Stomach smooth muscle (tissue), 2 donors: ENCODE measurements around the gene TPPP.

Source experiments
- H3K27ac ChIP-seq: one replicate; pipeline ENCODE4 v1.7.0; 2013; ENCODE audit warnings: mild to moderate bottlenecking, low read length, inconsistent platforms
- H3K27me3 ChIP-seq, 2 donors: one replicate each; pipeline ENCODE4 v1.7.0; 2013; ENCODE audit warnings: low read length in 2 of 2; ENCODE audit not compliant: insufficient read depth in 2 of 2, control insufficient read depth in 1 of 2
- H3K36me3 ChIP-seq, 2 donors: one replicate each; pipeline ENCODE4 v1.7.0; 2013; ENCODE audit warnings: low read length in 2 of 2; ENCODE audit not compliant: control insufficient read depth in 2 of 2, insufficient read depth in 2 of 2
- H3K4me1 ChIP-seq: one replicate; pipeline ENCODE4 v1.7.0; 2013; ENCODE audit warnings: low read length; ENCODE audit not compliant: control insufficient read depth, insufficient read depth
- H3K4me3 ChIP-seq, 2 donors: one replicate each; pipeline ENCODE4 v1.7.0; 2013; ENCODE audit warnings: low read length in 2 of 2
- H3K9ac ChIP-seq, 2 donors: one replicate each; pipeline ENCODE4 v1.7.0; 2013; ENCODE audit warnings: low read length in 2 of 2, mild to moderate bottlenecking in 1 of 2
- H3K9me3 ChIP-seq, 2 donors: one replicate each; pipeline ENCODE4 v1.7.0; 2013; ENCODE audit warnings: low read length in 2 of 2; ENCODE audit not compliant: control insufficient read depth in 2 of 2
- donor health status: healthy.
- donor health status: Pancreatic carcinoma.

TPPP gene

GRCh38 chr5:662751-663435 lies 30.3 kb downstream of the TPPP start:
- Histone ChIP-seq H3K27ac (no peak overlapping the region), H3K4me3 (no peak overlapping the region), H3K27me3 (no peaks in the 10 kb centered on the region), H3K4me1 (peaks cover 7% of the 10 kb centered on the region), H3K9ac (no peak overlapping the region), H3K36me3 (peaks cover 47 to 54% of the 10 kb centered on the region in 2 donors), H3K9me3 (no peaks in the 10 kb centered on the region)

- Histone ChIP-seq H3K27me3 (no peaks in the 10 kb centered on the region), H3K4me1 (peaks cover 5% of the 10 kb centered on the region), H3K4me3 (no peak overlapping the region), H3K27ac (no peak overlapping the region), H3K36me3 (peaks cover 52 to 59% of the 10 kb centered on the region in 2 donors), H3K9me3 (peaks cover 0 to 4% of the 10 kb centered on the region in 2 donors), H3K9ac (no peak overlapping the region)
Observed at GRCh38 chr5:661891-662750, 31.0 kb downstream of the TPPP start.

- H3K4me1 ChIP-seq: no peaks in the 10 kb centered on the region
- H3K36me3 ChIP-seq: peaks cover 52 to 59% of the 10 kb centered on the region in 2 donors
- H3K27ac ChIP-seq: no peak overlapping the region
Observed at GRCh38 chr5:660491-661030, 32.6 kb downstream of the TPPP start.

DNA sequence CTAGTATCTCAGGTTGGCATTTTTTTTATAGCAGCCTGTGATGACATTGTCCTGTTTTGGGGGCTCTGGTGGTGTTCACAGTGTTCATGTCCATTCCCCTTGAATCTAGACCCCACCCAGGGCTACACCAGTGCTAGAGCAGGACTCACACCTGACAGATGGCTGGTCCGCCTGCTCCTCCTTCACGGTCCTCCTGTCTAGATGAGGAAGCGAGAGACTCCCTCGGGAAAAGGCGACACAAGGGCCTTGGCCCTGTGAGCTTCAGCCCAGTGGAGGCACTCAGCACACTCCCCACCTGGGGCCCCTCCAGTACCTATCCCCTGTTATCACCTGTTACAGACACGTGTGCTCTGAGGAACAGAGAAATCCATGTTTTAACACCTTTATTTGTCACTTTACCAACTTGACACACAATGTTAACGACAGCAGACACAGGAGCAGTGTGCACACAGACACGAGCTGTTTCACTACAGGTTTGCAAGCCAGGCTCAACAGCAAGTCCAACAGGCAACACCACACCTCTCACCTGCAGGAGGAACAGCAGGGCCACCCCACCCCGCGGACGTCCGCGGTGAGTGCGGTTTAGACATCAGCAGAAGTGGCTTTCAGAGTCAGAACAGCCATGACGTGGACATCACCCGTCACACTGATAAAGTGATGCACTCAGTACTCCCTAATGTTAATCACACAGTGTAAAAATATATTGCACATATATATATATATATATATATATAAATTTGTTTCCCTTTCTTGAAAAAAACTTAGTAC lies 33.5 kb downstream of the TPPP start:
- Histone ChIP-seq H3K9ac (no peak overlapping the region), H3K27me3 (no peaks in the 10 kb centered on the region), H3K4me3 (no peak overlapping the region), H3K4me1 (no peaks in the 10 kb centered on the region), H3K36me3 (peaks cover 47 to 53% of the 10 kb centered on the region in 2 donors), H3K27ac (no peak overlapping the region), H3K9me3 (peaks cover 0 to 8% of the 10 kb centered on the region in 2 donors)

More at GRCh38 chr5:660491-661030, 32.6 kb downstream of the TPPP start:
- Histone ChIP-seq H3K4me3 (no peak overlapping the region), H3K27me3 (no peaks in the 10 kb centered on the region), H3K9me3 (peaks cover 0 to 5% of the 10 kb centered on the region in 2 donors), H3K9ac (no peak overlapping the region)

GRCh38 chr5:658103-658502 lies 35.0 kb downstream of the TPPP start:
- H3K4me1 ChIP-seq: no peaks in the 10 kb centered on the region
- H3K27ac ChIP-seq: no peak overlapping the region
- peaks cover 0 to 8% of the 10 kb centered on the region in 2 donors for H3K9me3 ChIP-seq
- no peak overlapping the region for H3K4me3 ChIP-seq
- peaks cover 32 to 38% of the 10 kb centered on the region in 2 donors for H3K36me3 ChIP-seq
- H3K27me3 ChIP-seq: no peaks in the 10 kb centered on the region
- no peak overlapping the region for H3K9ac ChIP-seq

DNA sequence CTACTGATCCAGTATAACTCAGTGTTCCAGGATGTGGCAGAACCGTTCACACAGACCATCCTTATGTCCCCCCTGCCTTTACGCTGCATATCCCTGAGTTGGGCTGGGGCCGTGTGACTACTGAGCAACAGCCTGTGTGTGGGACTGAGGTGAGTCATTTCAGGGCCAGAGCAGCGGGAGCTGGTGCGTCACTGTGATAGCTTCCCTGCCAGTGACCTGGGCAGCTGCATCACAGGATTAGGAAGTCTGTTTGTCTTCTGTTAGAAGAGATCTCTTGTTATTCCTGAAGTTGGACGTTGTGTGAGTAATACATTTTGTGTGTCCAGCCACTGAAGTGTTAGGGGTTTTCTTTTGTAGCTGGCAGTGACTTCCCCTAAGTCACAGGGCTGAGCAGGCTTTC lies 35.6 kb downstream of the TPPP start:
- H3K36me3 ChIP-seq: peaks cover 27 to 34% of the 10 kb centered on the region in 2 donors
- H3K27ac ChIP-seq: no peak overlapping the region
- H3K27me3 ChIP-seq: no peaks in the 10 kb centered on the region
- H3K4me1 ChIP-seq: no peaks in the 10 kb centered on the region
- H3K9ac ChIP-seq: no peak overlapping the region
- H3K4me3 ChIP-seq: no peak overlapping the region
- H3K9me3 ChIP-seq: peaks cover 0 to 8% of the 10 kb centered on the region in 2 donors

- Histone ChIP-seq H3K9me3 (peaks cover 0 to 8% of the 10 kb centered on the region in 2 donors), H3K4me1 (no peaks in the 10 kb centered on the region), H3K27me3 (no peaks in the 10 kb centered on the region), H3K4me3 (no peak overlapping the region), H3K9ac (no peak overlapping the region), H3K27ac (no peak overlapping the region), H3K36me3 (peaks cover 12 to 16% of the 10 kb centered on the region in 2 donors)
Observed at GRCh38 chr5:655406-655805, 37.7 kb downstream of the TPPP start.

- peaks cover 6 to 11% of the 10 kb centered on the region in 2 donors for H3K36me3 ChIP-seq
Observed at GRCh38 chr5:654071-654778, 38.9 kb downstream of the TPPP start.

DNA sequence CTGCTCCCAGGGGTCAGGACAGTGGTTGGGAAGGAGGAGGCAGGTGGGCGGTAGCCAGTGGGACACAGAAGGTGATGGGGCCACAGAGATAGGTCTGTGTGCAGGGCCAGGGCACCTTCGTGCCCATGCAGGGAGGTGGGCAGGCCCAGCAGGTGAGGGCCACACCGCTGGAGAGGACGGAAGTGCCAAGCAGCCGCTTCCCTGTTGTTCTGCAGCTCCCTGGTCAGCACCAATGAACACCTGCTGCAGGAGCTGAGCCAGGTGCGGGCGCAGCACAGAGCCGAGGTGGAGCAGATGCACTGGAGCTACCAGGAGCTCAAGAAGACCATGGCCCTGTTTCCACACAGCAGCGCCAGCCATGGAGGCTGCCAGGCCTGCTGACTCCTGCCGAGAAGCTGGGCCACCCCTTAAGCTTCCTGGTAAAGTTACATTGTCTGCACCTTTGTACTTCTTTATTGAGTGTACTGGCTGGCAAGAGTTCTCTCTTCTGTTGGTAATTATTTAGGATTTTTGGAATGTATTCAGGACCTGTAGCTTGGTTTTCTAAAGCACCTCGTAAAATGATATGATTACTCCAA lies 40.3 kb downstream of the TPPP start:
- H3K36me3 ChIP-seq: peaks cover 5 to 6% of the 10 kb centered on the region in 2 donors
- peaks cover 0 to 8% of the 10 kb centered on the region in 2 donors for H3K9me3 ChIP-seq
- no peak overlapping the region for H3K9ac ChIP-seq
- no peaks in the 10 kb centered on the region for H3K27me3 ChIP-seq
- H3K4me3 ChIP-seq: no peak overlapping the region
- no peak overlapping the region for H3K27ac ChIP-seq
- H3K4me1 ChIP-seq: no peaks in the 10 kb centered on the region

More at GRCh38 chr5:654071-654778, 38.9 kb downstream of the TPPP start:
- Histone ChIP-seq H3K27me3 (no peaks in the 10 kb centered on the region), H3K27ac (no peak overlapping the region), H3K9me3 (peaks cover 0 to 8% of the 10 kb centered on the region in 2 donors), H3K4me3 (no peak overlapping the region), H3K9ac (no peak overlapping the region), H3K4me1 (no peaks in the 10 kb centered on the region)
